Stimulated activated CD4-positive, alpha-beta T cell treated with anti-CD3 and anti-CD28 coated beads, Interleukin-1b, Interleukin-23, amount 100 ng/mL, for 1 hour (primary cell): ENCODE data around the gene SLC28A2.

Source experiments
- DNase-seq, 2 donors: peaks; one replicate each; pipeline ENCODE4 v3.0.0-alpha.2; 2020; ENCODE audit warnings: low read depth in 2 of 2

Gene SLC28A2

GRCh38 chr15:45326280-45326679 lies 74.2 kb downstream of the SLC28A2 start:
- DNase-seq: no peak

GRCh38 chr15:45326741-45327140 lies 74.7 kb downstream of the SLC28A2 start:
- no peak for DNase-seq
